ENCODE data around the gene MPPED1. TPM values are rescaled to one million over a fixed set of nuclear protein-coding genes. Genes with fewer than 3 reads are reported as not detected.

MPPED1 gene
- polyA plus RNA-seq, 1 of the 3 experiments (the other 2 are of a cell fraction): 0.03 TPM

- Histone ChIP-seq H3K9me2 (no peaks in the 10 kb centered on the region), H3K4me1 (ENCODE audit: control insufficient read depth in 1 of 2, insufficient read depth in 2 of 2, low read depth in 1 of 2, low read length in 1 of 2) (no peaks in the 10 kb centered on the region; a peak in 1 of 4 replicates), H4K20me1 (ENCODE audit: insufficient read depth) (no peaks in the 10 kb centered on the region), H3K9ac (no peak overlapping the region), H3K79me2 (ENCODE audit: insufficient read depth) (no peaks in the 10 kb centered on the region), H2AFZ (ENCODE audit: low read depth) (no peak overlapping the region), H3K4me3 (ENCODE audit: low read depth in 2 of 2, low read length in 1 of 2) (no peak overlapping the region), H3K4me2 (no peak overlapping the region), H3K9me3 (no peaks in the 10 kb centered on the region), H3K27me3 (ENCODE audit: insufficient read depth) (no peaks in the 10 kb centered on the region), H3F3A (replicated peaks; ENCODE audit: insufficient read depth) (no peaks in the 10 kb centered on the region), H3K36me3 (replicated peaks in 1 of 2; ENCODE audit: control insufficient read depth in 1 of 2, insufficient read depth in 2 of 2, low read length in 1 of 2) (no peaks in the 10 kb centered on the region), H3K27ac (ENCODE audit: low read depth in 2 of 2, low read length in 1 of 2) (no peak overlapping the region)
- DNase-seq: no peak
- POLR2A ChIA-PET: no interaction called here
- CTCF ChIA-PET: no interaction called here
- 83% methylated on average over 25 of the region's 35 CpGs for WGBS (ENCODE audit: low lambda C conversion rate)
- TF ChIP-seq GABPA (IDR thresholded peaks at IDR 0.05; ENCODE audit: low read depth) (no peak), NRF1 (IDR thresholded peaks at IDR 0.05; ENCODE audit: low read depth, low read length) (no peak), FOSL2 (IDR thresholded peaks at IDR 0.05; ENCODE audit: borderline replicate concordance, low read depth) (no peak), IRF3 (IDR thresholded peaks at IDR 0.05; ENCODE audit: low read depth, low read length) (no peak), RAD21 (IDR thresholded peaks at IDR 0.05; ENCODE audit: low read length) (no peak), CTCF (IDR thresholded peaks at IDR 0.05) (no peak), RXRA (IDR thresholded peaks at IDR 0.05; ENCODE audit: borderline replicate concordance, low read depth) (no peak), EP300 (IDR thresholded peaks at IDR 0.05; ENCODE audit: borderline replicate concordance in 1 of 2, low read depth in 1 of 2, low read length in 1 of 2) (no peak), RFX5 (IDR thresholded peaks at IDR 0.05; ENCODE audit: low read length) (no peak), GATA2 (CRISPR knock-in tag; IDR thresholded peaks at IDR 0.05) (no peak), RCOR1 (IDR thresholded peaks at IDR 0.05; ENCODE audit: low read length) (no peak), FOXJ3 (CRISPR knock-in tag; IDR thresholded peaks at IDR 0.05) (no peak), POLR2AphosphoS5 (IDR thresholded peaks at IDR 0.05; ENCODE audit: low read depth, low read length) (no peak), SMC3 (IDR thresholded peaks at IDR 0.05; ENCODE audit: low read depth, low read length) (no peak)
- TF ChIP-seq, protein P1, sequence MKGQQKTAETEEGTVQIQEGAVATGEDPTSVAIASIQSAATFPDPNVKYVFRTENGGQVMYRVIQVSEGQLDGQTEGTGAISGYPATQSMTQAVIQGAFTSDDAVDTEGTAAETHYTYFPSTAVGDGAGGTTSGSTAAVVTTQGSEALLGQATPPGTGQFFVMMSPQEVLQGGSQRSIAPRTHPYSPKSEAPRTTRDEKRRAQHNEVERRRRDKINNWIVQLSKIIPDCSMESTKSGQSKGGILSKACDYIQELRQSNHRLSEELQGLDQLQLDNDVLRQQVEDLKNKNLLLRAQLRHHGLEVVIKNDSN (IDR thresholded peaks at IDR 0.05; ENCODE audit: borderline replicate concordance, low read depth): no peak
Measured at GRCh38 chr22:43433451-43434274, 21.8 kb downstream of the MPPED1 start.
